DND-41 (cell line): ENCODE results near the gene PRG2.

Source experiments
- EZH2 ChIP-seq: IDR thresholded peaks from 3 replicates; pipeline ENCODE4 v1.6.1; 2012; ENCODE audit warnings: borderline replicate concordance, low read depth, mild to moderate bottlenecking, moderate library complexity, low read length, inconsistent platforms; ENCODE audit not compliant: severe bottlenecking
- TF ChIP-seq, protein P1 (sequence below): IDR thresholded peaks from 2 replicates; pipeline ENCODE4 v1.5.1; 2012; ENCODE audit warnings: borderline replicate concordance, low read length, moderate library complexity, mild to moderate bottlenecking; ENCODE audit not compliant: poor library complexity, severe bottlenecking; ENCODE audit errors: extremely low read depth

DNA sequence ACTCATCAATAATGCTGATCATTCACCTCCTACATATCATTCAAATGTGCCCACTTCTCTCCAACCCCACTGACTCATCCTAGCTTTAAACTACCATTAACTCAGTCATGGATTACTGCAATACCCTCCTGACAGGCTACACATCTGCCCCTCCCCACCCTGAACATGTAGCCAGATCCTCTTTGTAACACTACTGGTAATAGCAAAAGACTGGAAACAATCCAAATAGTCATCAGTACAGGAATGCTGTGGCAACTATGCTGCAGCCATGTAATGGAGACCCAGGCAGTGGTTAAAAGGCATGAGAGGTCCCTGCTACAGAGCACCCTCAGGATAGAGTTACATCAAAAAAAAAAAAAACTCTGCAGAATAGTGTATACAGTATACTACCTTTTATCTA lies 19.8 kb upstream of the PRG2 start:
- TF ChIP-seq, protein P1, sequence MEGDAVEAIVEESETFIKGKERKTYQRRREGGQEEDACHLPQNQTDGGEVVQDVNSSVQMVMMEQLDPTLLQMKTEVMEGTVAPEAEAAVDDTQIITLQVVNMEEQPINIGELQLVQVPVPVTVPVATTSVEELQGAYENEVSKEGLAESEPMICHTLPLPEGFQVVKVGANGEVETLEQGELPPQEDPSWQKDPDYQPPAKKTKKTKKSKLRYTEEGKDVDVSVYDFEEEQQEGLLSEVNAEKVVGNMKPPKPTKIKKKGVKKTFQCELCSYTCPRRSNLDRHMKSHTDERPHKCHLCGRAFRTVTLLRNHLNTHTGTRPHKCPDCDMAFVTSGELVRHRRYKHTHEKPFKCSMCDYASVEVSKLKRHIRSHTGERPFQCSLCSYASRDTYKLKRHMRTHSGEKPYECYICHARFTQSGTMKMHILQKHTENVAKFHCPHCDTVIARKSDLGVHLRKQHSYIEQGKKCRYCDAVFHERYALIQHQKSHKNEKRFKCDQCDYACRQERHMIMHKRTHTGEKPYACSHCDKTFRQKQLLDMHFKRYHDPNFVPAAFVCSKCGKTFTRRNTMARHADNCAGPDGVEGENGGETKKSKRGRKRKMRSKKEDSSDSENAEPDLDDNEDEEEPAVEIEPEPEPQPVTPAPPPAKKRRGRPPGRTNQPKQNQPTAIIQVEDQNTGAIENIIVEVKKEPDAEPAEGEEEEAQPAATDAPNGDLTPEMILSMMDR: no peak
- no peak for TF ChIP-seq EZH2
